Neural cell (in vitro differentiated cells): ENCODE results near the gene IL20RA. TPM values are rescaled to one million over a fixed set of nuclear protein-coding genes. Genes with fewer than 3 reads are reported as not detected.

Source experiments
- H2AFZ ChIP-seq: fragments of 200-600, 300-800 bp; sonication (generic), shearing (Covaris generic); 2 replicates; pipeline ENCODE4 v1.6.0; 2014; ENCODE audit warnings: low read depth, mild to moderate bottlenecking, antibody characterized with exemption, low read length, moderate library complexity
- H3F3A ChIP-seq: fragments of 200-600 bp; shearing (Covaris generic); 2 replicates; pipeline ENCODE4 v1.6.1; 2016; ENCODE audit warnings: mild to moderate bottlenecking, moderate library complexity, mixed read lengths, antibody characterized with exemption, low read length; ENCODE audit not compliant: insufficient read depth, poor library complexity, severe bottlenecking
- H3K27ac ChIP-seq: fragments of 200-600, 300-800 bp; sonication (generic), shearing (Covaris generic); 2 replicates; pipeline ENCODE4 v1.5.1; 2014; ENCODE audit warnings: mild to moderate bottlenecking, low read length, moderate library complexity
- H3K27me3 ChIP-seq: fragments of 300-800, 200-600 bp; sonication (generic), shearing (Covaris generic); 2 replicates; pipeline ENCODE4 v1.6.0; 2014; ENCODE audit warnings: mild to moderate bottlenecking, low read depth, low read length, moderate library complexity; ENCODE audit not compliant: insufficient read depth
- H3K36me3 ChIP-seq: fragments of 300-800, 200-600 bp; sonication (generic), shearing (Covaris generic); 2 replicates; pipeline ENCODE4 v1.5.1; 2014; ENCODE audit warnings: mild to moderate bottlenecking, antibody characterized with exemption, low read length, moderate library complexity; ENCODE audit not compliant: insufficient read depth
- H3K4me2 ChIP-seq: fragments of 300-800, 200-600 bp; sonication (generic), shearing (Covaris generic); 2 replicates; pipeline ENCODE4 v1.6.0; 2014; ENCODE audit warnings: mild to moderate bottlenecking, low read length
- H3K4me3 ChIP-seq: fragments of 300-800, 200-600 bp; sonication (generic), shearing (Covaris generic); 2 replicates; pipeline ENCODE4 v1.5.1; 2014; ENCODE audit warnings: mild to moderate bottlenecking, low read length, moderate library complexity
- H3K79me2 ChIP-seq: fragments of 200-600 bp; shearing (Covaris generic); replicated peaks from 2 replicates; pipeline ENCODE4 v1.6.0; 2014; ENCODE audit warnings: mild to moderate bottlenecking, low read length, moderate library complexity; ENCODE audit not compliant: insufficient read depth
- H3K9ac ChIP-seq: fragments of 300-800, 200-600 bp; sonication (generic), shearing (Covaris generic); 2 replicates; pipeline ENCODE4 v1.6.1; 2016; ENCODE audit warnings: mild to moderate bottlenecking, low read length, mixed read lengths
- H3K9me2 ChIP-seq: fragments of 200-600 bp; shearing (Covaris generic); 2 replicates; pipeline ENCODE4 v1.6.1; 2016; ENCODE audit warnings: mild to moderate bottlenecking, low read length, mixed read lengths; ENCODE audit not compliant: insufficient read depth
- H3K9me3 ChIP-seq: fragments of 200-600, 300-800 bp; sonication (generic), shearing (Covaris generic); 2 replicates; pipeline ENCODE4 v1.6.1; 2016; ENCODE audit warnings: mild to moderate bottlenecking, mixed run types, low read length, moderate library complexity, mixed read lengths
- H4K20me1 ChIP-seq: fragments of 200-600 bp; shearing (Covaris generic); 2 replicates; pipeline ENCODE4 v1.6.1; 2016; ENCODE audit warnings: mild to moderate bottlenecking, mixed run types; ENCODE audit not compliant: insufficient read depth
- CTCF ChIP-seq: fragments of 450-650 bp; IDR thresholded peaks from 2 replicates; pipeline ENCODE4 v1.5.1; 2014; ENCODE audit warnings: antibody characterized with exemption, mild to moderate bottlenecking, moderate library complexity; ENCODE audit not compliant: poor library complexity, severe bottlenecking
- EP300 ChIP-seq: fragments of 450-650 bp; conservative IDR thresholded peaks from 2 replicates; pipeline ENCODE4 v1.6.1; 2014; ENCODE audit warnings: antibody characterized with exemption, mild to moderate bottlenecking, moderate library complexity; ENCODE audit not compliant: poor library complexity, severe bottlenecking
- EZH2 ChIP-seq: fragments of 200-600, 300-800 bp; shearing (Covaris generic), sonication (generic); IDR thresholded peaks from 2 replicates; pipeline ENCODE4 v1.6.1; 2014; ENCODE audit warnings: antibody characterized with exemption, low read length, borderline replicate concordance, mild to moderate bottlenecking; ENCODE audit not compliant: insufficient read depth, poor library complexity, severe bottlenecking
- MXI1 ChIP-seq: fragments of 450-650 bp; conservative IDR thresholded peaks from 2 replicates; pipeline ENCODE4 v1.6.1; 2014; ENCODE audit warnings: antibody characterized with exemption, mild to moderate bottlenecking; ENCODE audit not compliant: poor library complexity, severe bottlenecking
- POLR2AphosphoS5 ChIP-seq: IDR thresholded peaks from 2 replicates; pipeline ENCODE4 v1.6.1; 2012
- RAD21 ChIP-seq: fragments of 450-650 bp; conservative IDR thresholded peaks from 2 replicates; pipeline ENCODE4 v1.6.1; 2014; ENCODE audit warnings: antibody characterized with exemption, mild to moderate bottlenecking, moderate library complexity
- SMC3 ChIP-seq: fragments of 450-650 bp; conservative IDR thresholded peaks from 2 replicates; pipeline ENCODE4 v1.6.1; 2014; ENCODE audit warnings: antibody characterized with exemption, mild to moderate bottlenecking, moderate library complexity; ENCODE audit not compliant: poor library complexity
- TAF1 ChIP-seq: IDR thresholded peaks from 2 replicates; pipeline ENCODE4 v1.6.1; 2012; ENCODE audit warnings: low read depth
- polyA plus RNA-seq: library from polyadenylated mRNA; depleted of rRNA; stranded (reverse); fragments of >200 nt; gene quantifications from 2 replicates; pipeline ENCODE4 v1.2.3, GENCODE V29; 2014
- TF ChIP-seq, protein P1 (sequence below): IDR thresholded peaks from 2 replicates; pipeline ENCODE4 v1.6.1; 2012; ENCODE audit warnings: borderline replicate concordance

The IL20RA gene
- polyA plus RNA-seq, 1 donor from 2014 or later, result not detected

DNA sequence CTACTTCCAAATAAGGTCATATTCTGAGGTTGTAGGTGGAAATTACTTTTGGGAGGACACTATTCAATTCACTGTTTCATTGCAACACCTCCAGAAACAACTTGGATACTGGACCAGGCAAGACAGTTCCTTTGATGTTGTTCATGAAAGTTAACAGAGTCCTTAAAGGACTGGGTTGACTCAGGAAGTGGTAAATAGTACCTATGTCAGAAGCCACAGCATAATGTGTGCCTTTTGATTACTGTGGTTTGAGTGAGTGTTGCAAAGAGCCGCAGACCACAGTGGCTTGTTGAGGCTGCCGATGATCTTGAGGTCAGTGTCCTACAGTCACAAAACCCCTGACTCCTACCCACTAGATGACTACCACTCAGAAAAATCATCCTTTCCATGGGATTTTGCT lies 10.9 kb downstream of the IL20RA start:
- no peak overlapping the region for H3K4me2 ChIP-seq
- H3K9ac ChIP-seq, result no peak overlapping the region
- H3K79me2 ChIP-seq, result no peaks in the 10 kb centered on the region
- H2AFZ ChIP-seq, result no peak overlapping the region
- no peaks in the 10 kb centered on the region for H3K36me3 ChIP-seq
- H3K27ac ChIP-seq, result no peak overlapping the region
- no peaks in the 10 kb centered on the region for H3K27me3 ChIP-seq
- no peaks in the 10 kb centered on the region for H3K9me3 ChIP-seq
- H4K20me1 ChIP-seq, result no peaks in the 10 kb centered on the region
- TF ChIP-seq EP300 (no peak), EZH2 (no peak), POLR2AphosphoS5 (no peak), RAD21 (no peak), CTCF (no peak), MXI1 (no peak), TAF1 (no peak), SMC3 (no peak)
- TF ChIP-seq, protein P1, sequence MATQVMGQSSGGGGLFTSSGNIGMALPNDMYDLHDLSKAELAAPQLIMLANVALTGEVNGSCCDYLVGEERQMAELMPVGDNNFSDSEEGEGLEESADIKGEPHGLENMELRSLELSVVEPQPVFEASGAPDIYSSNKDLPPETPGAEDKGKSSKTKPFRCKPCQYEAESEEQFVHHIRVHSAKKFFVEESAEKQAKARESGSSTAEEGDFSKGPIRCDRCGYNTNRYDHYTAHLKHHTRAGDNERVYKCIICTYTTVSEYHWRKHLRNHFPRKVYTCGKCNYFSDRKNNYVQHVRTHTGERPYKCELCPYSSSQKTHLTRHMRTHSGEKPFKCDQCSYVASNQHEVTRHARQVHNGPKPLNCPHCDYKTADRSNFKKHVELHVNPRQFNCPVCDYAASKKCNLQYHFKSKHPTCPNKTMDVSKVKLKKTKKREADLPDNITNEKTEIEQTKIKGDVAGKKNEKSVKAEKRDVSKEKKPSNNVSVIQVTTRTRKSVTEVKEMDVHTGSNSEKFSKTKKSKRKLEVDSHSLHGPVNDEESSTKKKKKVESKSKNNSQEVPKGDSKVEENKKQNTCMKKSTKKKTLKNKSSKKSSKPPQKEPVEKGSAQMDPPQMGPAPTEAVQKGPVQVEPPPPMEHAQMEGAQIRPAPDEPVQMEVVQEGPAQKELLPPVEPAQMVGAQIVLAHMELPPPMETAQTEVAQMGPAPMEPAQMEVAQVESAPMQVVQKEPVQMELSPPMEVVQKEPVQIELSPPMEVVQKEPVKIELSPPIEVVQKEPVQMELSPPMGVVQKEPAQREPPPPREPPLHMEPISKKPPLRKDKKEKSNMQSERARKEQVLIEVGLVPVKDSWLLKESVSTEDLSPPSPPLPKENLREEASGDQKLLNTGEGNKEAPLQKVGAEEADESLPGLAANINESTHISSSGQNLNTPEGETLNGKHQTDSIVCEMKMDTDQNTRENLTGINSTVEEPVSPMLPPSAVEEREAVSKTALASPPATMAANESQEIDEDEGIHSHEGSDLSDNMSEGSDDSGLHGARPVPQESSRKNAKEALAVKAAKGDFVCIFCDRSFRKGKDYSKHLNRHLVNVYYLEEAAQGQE, result no peak
- H3F3A ChIP-seq, result no peaks in the 10 kb centered on the region
- H3K4me3 ChIP-seq, result no peak overlapping the region
- no peaks in the 10 kb centered on the region for H3K9me2 ChIP-seq

GRCh38 chr6:137031122-137031521 lies 13.6 kb downstream of the IL20RA start:
- no peak overlapping the region for H2AFZ ChIP-seq
- H4K20me1 ChIP-seq, result no peaks in the 10 kb centered on the region
- H3K36me3 ChIP-seq, result no peaks in the 10 kb centered on the region
- no peaks in the 10 kb centered on the region for H3K79me2 ChIP-seq
- no peak overlapping the region for H3K4me3 ChIP-seq
- H3K27me3 ChIP-seq, result no peaks in the 10 kb centered on the region
- H3F3A ChIP-seq, result no peaks in the 10 kb centered on the region
- no peak overlapping the region for H3K27ac ChIP-seq
- H3K9me2 ChIP-seq, result no peaks in the 10 kb centered on the region
- no peak overlapping the region for H3K4me2 ChIP-seq
- no peak overlapping the region for H3K9ac ChIP-seq
- no peak for TF ChIP-seq EZH2
- TF ChIP-seq, protein P1, result no peak
- H3K9me3 ChIP-seq, result no peaks in the 10 kb centered on the region
